ENCODE measurements around the gene UACA.
A peak's percentile ranks its signal among the peaks of the same experiment; 100 is the strongest.
"Not testable (repeated sequence)": the region's sequence is repeated elsewhere in the genome, so short reads cannot be mapped to it uniquely, and the experiment has no call there.

The UACA gene

GRCh38 chr15:70763120-70763949 lies at the start of gene UACA:
UACA (minus strand) TSS chr15:70763558; CDS start chr15:70763407, 151 bp downstream.
- peak; percentile 49 to 67 for DNase-seq (ENCODE audit: low read depth in 1 of 2, low spot score in 1 of 2)

- DNase-seq (ENCODE audit: low read depth in 1 of 2, low spot score in 1 of 2), result no peak
These were observed 49.5 kb upstream of the UACA start for GRCh38 chr15:70812827-70813364.

- DNase-seq (ENCODE audit: low read depth in 1 of 2, low spot score in 1 of 2), result no peak
These were observed 47.7 kb upstream of the UACA start for GRCh38 chr15:70810916-70811578.

- no peak for DNase-seq (ENCODE audit: low read depth in 1 of 2, low spot score in 1 of 2)
These were observed 43.8 kb upstream of the UACA start for GRCh38 chr15:70806992-70807712.

GRCh38 chr15:70804388-70804787 lies 41.0 kb upstream of the UACA start:
- DNase-seq (ENCODE audit: low read depth in 1 of 2, low spot score in 1 of 2), result not testable (repeated sequence)

GRCh38 chr15:70802629-70803028 lies 39.3 kb upstream of the UACA start:
- DNase-seq (ENCODE audit: low read depth in 1 of 2, low spot score in 1 of 2), result no peak

GRCh38 chr15:70801109-70801508 lies 37.8 kb upstream of the UACA start:
- no peak for DNase-seq (ENCODE audit: low read depth in 1 of 2, low spot score in 1 of 2)

- no peak for DNase-seq (ENCODE audit: low read depth in 1 of 2, low spot score in 1 of 2)
These were observed 36.5 kb upstream of the UACA start for GRCh38 chr15:70799667-70800450.

GRCh38 chr15:70797464-70797863 lies 34.1 kb upstream of the UACA start:
- DNase-seq (ENCODE audit: low read depth in 1 of 2, low spot score in 1 of 2), result no peak

GRCh38 chr15:70796516-70797310 lies 33.4 kb upstream of the UACA start:
- no peak for DNase-seq (ENCODE audit: low read depth in 1 of 2, low spot score in 1 of 2)

GRCh38 chr15:70795311-70795665 lies 31.9 kb upstream of the UACA start:
- DNase-seq (ENCODE audit: low read depth in 1 of 2, low spot score in 1 of 2), result no peak

GRCh38 chr15:70794596-70795310 lies 31.4 kb upstream of the UACA start:
- DNase-seq (ENCODE audit: low read depth in 1 of 2, low spot score in 1 of 2), result no peak

GRCh38 chr15:70793694-70794093 lies 30.3 kb upstream of the UACA start:
- DNase-seq (ENCODE audit: low read depth in 1 of 2, low spot score in 1 of 2), result no peak

- no peak for DNase-seq (ENCODE audit: low read depth in 1 of 2, low spot score in 1 of 2)
These were observed 28.8 kb upstream of the UACA start for GRCh38 chr15:70792171-70792573.

GRCh38 chr15:70791259-70791658 lies 27.9 kb upstream of the UACA start:
- no peak for DNase-seq (ENCODE audit: low read depth in 1 of 2, low spot score in 1 of 2)

- DNase-seq (ENCODE audit: low read depth in 1 of 2, low spot score in 1 of 2), result no peak
These were observed 25.9 kb upstream of the UACA start for GRCh38 chr15:70789213-70789612.

GRCh38 chr15:70788114-70789049 lies 25.0 kb upstream of the UACA start:
- no peak for DNase-seq (ENCODE audit: low read depth in 1 of 2, low spot score in 1 of 2)

GRCh38 chr15:70786996-70787395 lies 23.6 kb upstream of the UACA start:
- DNase-seq (ENCODE audit: low read depth in 1 of 2, low spot score in 1 of 2), result no peak
